Suprapubic skin (tissue), 4 donors: ENCODE measurements around the gene GRID2IP. TPM values are rescaled to one million over a fixed set of nuclear protein-coding genes. Genes with fewer than 3 reads are reported as not detected.

Experiments used
- DNase-seq, 2 donors: peaks; one replicate each; pipeline ENCODE4 v3.0.0-alpha.2; 2019; ENCODE audit warnings: low spot score in 2 of 2
- H3K27ac ChIP-seq: fragments of 200-600 bp; sonication (generic); one replicate; pipeline ENCODE4 v1.5.1; 2019
- H3K27me3 ChIP-seq: fragments of 200-600 bp; sonication (generic); one replicate; pipeline ENCODE4 v1.5.1; 2019
- H3K36me3 ChIP-seq: fragments of 200-600 bp; sonication (generic); one replicate; pipeline ENCODE4 v1.5.1; 2019
- H3K4me1 ChIP-seq: fragments of 200-600 bp; sonication (generic); one replicate; pipeline ENCODE4 v1.5.1; 2019
- H3K4me3 ChIP-seq: fragments of 200-600 bp; sonication (generic); one replicate; pipeline ENCODE4 v1.5.1; 2019; ENCODE audit warnings: mild to moderate bottlenecking
- H3K9me3 ChIP-seq: fragments of 200-600 bp; sonication (generic); one replicate; pipeline ENCODE4 v1.5.1; 2019
- CTCF ChIP-seq, 2 donors: fragments of 200-600 bp in 1 of 2; fragments of 450-650 bp in 1 of 2; sonication (generic) in 1 of 2; IDR thresholded peaks; one replicate each; pipeline ENCODE4 v1.5.1; 2016 to 2019; ENCODE audit warnings: antibody characterized with exemption in 2 of 2, mild to moderate bottlenecking in 1 of 2, moderate library complexity in 1 of 2
- EP300 ChIP-seq: sonication (generic); formaldehyde crosslinking; IDR thresholded peaks from one replicate; pipeline ENCODE4 v1.6.1; 2017; ENCODE audit warnings: antibody characterized with exemption
- POLR2A ChIP-seq, 2 donors: fragments of 450-650 bp; IDR thresholded peaks; one replicate each; pipeline ENCODE4 v1.6.1; 2017; ENCODE audit warnings: antibody characterized with exemption in 2 of 2, mild to moderate bottlenecking in 2 of 2, moderate library complexity in 2 of 2
- POLR2AphosphoS5 ChIP-seq, 3 donors: sonication (generic); formaldehyde crosslinking; IDR thresholded peaks; one replicate each; pipeline ENCODE4 v1.6.1; 2017; ENCODE audit warnings: antibody characterized with exemption in 3 of 3
- WGBS: methylation state at CpG from one replicate; pipeline ENCODE4 v1.1.5; 2018; 5-methylcytosine and 5-hydroxymethylcytosine counted together
- total RNA-seq, 4 donors: library from RNA; depleted of rRNA; stranded (reverse); fragments of >200 nt; gene quantifications; one replicate each; pipeline ENCODE4 v1.1.0, GENCODE V29; 2016

Gene GRID2IP
- total RNA-seq, 4 donors from 2014 or later: 0.16 to 1.0 (median 0.62) TPM

GRCh38 chr7:6531492-6532279 lies 19.6 kb downstream of the GRID2IP start:
- peaks cover 72% of the 10 kb centered on the region for H3K27me3 ChIP-seq

GRCh38 chr7:6530626-6531491 lies 20.4 kb downstream of the GRID2IP start:
- Histone ChIP-seq H3K27me3 (peaks cover 72% of the 10 kb centered on the region), H3K4me1 (peaks cover 22% of the 10 kb centered on the region), H3K4me3 (peak overlapping the region; percentile 48), H3K9me3 (no peaks in the 10 kb centered on the region), H3K27ac (no peak overlapping the region), H3K36me3 (no peaks in the 10 kb centered on the region)
- DNase-seq: no peak
- 3% methylated on average over 36 of the region's 74 CpGs for WGBS
- TF ChIP-seq CTCF (IDR thresholded peaks at IDR 0.05): no peak
- no peak for TF ChIP-seq POLR2AphosphoS5 (IDR thresholded peaks at IDR 0.05)
- no peak for TF ChIP-seq EP300
- no peak for TF ChIP-seq POLR2A (IDR thresholded peaks at IDR 0.05)

More at GRCh38 chr7:6531492-6532279, 19.6 kb downstream of the GRID2IP start:
- Histone ChIP-seq H3K4me1 (peaks cover 22% of the 10 kb centered on the region), H3K4me3 (no peak overlapping the region), H3K9me3 (no peaks in the 10 kb centered on the region), H3K36me3 (no peaks in the 10 kb centered on the region), H3K27ac (no peak overlapping the region)
- TF ChIP-seq POLR2AphosphoS5 (IDR thresholded peaks at IDR 0.05): no peak
- no peak for TF ChIP-seq EP300
- TF ChIP-seq POLR2A (IDR thresholded peaks at IDR 0.05): no peak
- no peak for TF ChIP-seq CTCF (IDR thresholded peaks at IDR 0.05)
- DNase-seq: no peak
- 52% methylated on average over 13 of the region's 19 CpGs for WGBS

- Histone ChIP-seq H3K9me3 (no peaks in the 10 kb centered on the region), H3K27ac (no peak overlapping the region), H3K36me3 (no peaks in the 10 kb centered on the region), H3K27me3 (peaks cover 77% of the 10 kb centered on the region), H3K4me1 (peaks cover 22% of the 10 kb centered on the region), H3K4me3 (no peak overlapping the region)
- no peak for DNase-seq
- no peak for TF ChIP-seq EP300
- TF ChIP-seq POLR2A (IDR thresholded peaks at IDR 0.05): no peak
- TF ChIP-seq POLR2AphosphoS5 (IDR thresholded peaks at IDR 0.05): no peak
- TF ChIP-seq CTCF (IDR thresholded peaks at IDR 0.05): no peak
- 70% methylated on average over 6 of the region's 6 CpGs for WGBS
Observed at GRCh38 chr7:6529643-6530042, 21.6 kb downstream of the GRID2IP start.

- Histone ChIP-seq H3K9me3 (no peaks in the 10 kb centered on the region), H3K36me3 (no peaks in the 10 kb centered on the region), H3K4me1 (peaks cover 22% of the 10 kb centered on the region), H3K4me3 (no peak overlapping the region), H3K27ac (no peak overlapping the region), H3K27me3 (peaks cover 83% of the 10 kb centered on the region)
- WGBS: 64% methylated on average over 11 of the region's 13 CpGs
- TF ChIP-seq EP300 (no peak), POLR2AphosphoS5 (IDR thresholded peaks at IDR 0.05) (no peak), CTCF (IDR thresholded peaks at IDR 0.05) (no peak), POLR2A (IDR thresholded peaks at IDR 0.05) (no peak)
- no peak for DNase-seq
Observed at GRCh38 chr7:6528401-6529130, 22.7 kb downstream of the GRID2IP start.
